GM19467 (cell line): ENCODE measurements around the gene DNAJA3.

Experiments
- ATAC-seq: cut with Tn5 transposase; IDR thresholded peaks from one replicate; pipeline ENCODE4 v1.9.1; 2021; ENCODE audit warnings: mild to moderate bottlenecking, moderate library complexity; ENCODE audit not compliant: unreplicated experiment

The DNAJA3 gene

GRCh38 chr16:4404967-4405696 lies 20.5 kb upstream of the DNAJA3 start:
- ATAC-seq = no peak

GRCh38 chr16:4407543-4408322 lies 17.9 kb upstream of the DNAJA3 start:
- no peak for ATAC-seq

- ATAC-seq = no peak
Observed at GRCh38 chr16:4408323-4408690, 17.4 kb upstream of the DNAJA3 start.

GRCh38 chr16:4409081-4409932 lies 16.4 kb upstream of the DNAJA3 start:
- no peak for ATAC-seq

- no peak for ATAC-seq
Observed at GRCh38 chr16:4410335-4411075, 15.2 kb upstream of the DNAJA3 start.

- no peak for ATAC-seq
Observed at GRCh38 chr16:4411684-4412083, 14.0 kb upstream of the DNAJA3 start.

- no peak for ATAC-seq
Observed at GRCh38 chr16:4412159-4412558, 13.5 kb upstream of the DNAJA3 start.

- no peak for ATAC-seq
Observed at GRCh38 chr16:4412854-4413253, 12.8 kb upstream of the DNAJA3 start.

GRCh38 chr16:4414187-4414917 lies 11.3 kb upstream of the DNAJA3 start:
- peak; percentile 53 for ATAC-seq

- ATAC-seq = peak; percentile 2
Observed at GRCh38 chr16:4415538-4416199, 10.0 kb upstream of the DNAJA3 start.

- peak; percentile 66 for ATAC-seq
Observed at GRCh38 chr16:4416200-4417032, 9.3 kb upstream of the DNAJA3 start, which contains the start of gene CORO7. Gene CORO7, minus strand, starts transcription at chr16:4416596. Its CDS starts 78 bp downstream, at chr16:4416518.

- no peak for ATAC-seq
Observed at GRCh38 chr16:4419402-4419959, 6.2 kb upstream of the DNAJA3 start.

GRCh38 chr16:4420505-4421105 lies 5.1 kb upstream of the DNAJA3 start:
- no peak for ATAC-seq

GRCh38 chr16:4426021-4426684 lies 485 bp downstream of the DNAJA3 start:
- peak; percentile 30 for ATAC-seq

GRCh38 chr16:4426722-4427372 lies 1.2 kb downstream of the DNAJA3 start:
- ATAC-seq = no peak

GRCh38 chr16:4428500-4428899 lies 2.8 kb downstream of the DNAJA3 start:
- ATAC-seq = no peak

- no peak for ATAC-seq
Observed at GRCh38 chr16:4431023-4431422, 5.4 kb downstream of the DNAJA3 start.
